Suprapubic skin (tissue), 4 donors: ENCODE results near the gene ZDHHC5. TPM values are rescaled to one million over a fixed set of nuclear protein-coding genes. Genes with fewer than 3 reads are reported as not detected.

Experiments
- DNase-seq, 2 donors: peaks; one replicate each; pipeline ENCODE4 v3.0.0-alpha.2; 2019; ENCODE audit warnings: low spot score in 2 of 2
- H3K27ac ChIP-seq: fragments of 200-600 bp; sonication (generic); one replicate; pipeline ENCODE4 v1.5.1; 2019
- H3K27me3 ChIP-seq: fragments of 200-600 bp; sonication (generic); one replicate; pipeline ENCODE4 v1.5.1; 2019
- H3K36me3 ChIP-seq: fragments of 200-600 bp; sonication (generic); one replicate; pipeline ENCODE4 v1.5.1; 2019
- H3K4me1 ChIP-seq: fragments of 200-600 bp; sonication (generic); one replicate; pipeline ENCODE4 v1.5.1; 2019
- H3K4me3 ChIP-seq: fragments of 200-600 bp; sonication (generic); one replicate; pipeline ENCODE4 v1.5.1; 2019; ENCODE audit warnings: mild to moderate bottlenecking
- H3K9me3 ChIP-seq: fragments of 200-600 bp; sonication (generic); one replicate; pipeline ENCODE4 v1.5.1; 2019
- CTCF ChIP-seq, 2 donors: fragments of 200-600 bp in 1 of 2; fragments of 450-650 bp in 1 of 2; sonication (generic) in 1 of 2; IDR thresholded peaks; one replicate each; pipeline ENCODE4 v1.5.1; 2016 to 2019; ENCODE audit warnings: antibody characterized with exemption in 2 of 2, mild to moderate bottlenecking in 1 of 2, moderate library complexity in 1 of 2
- EP300 ChIP-seq: sonication (generic); formaldehyde crosslinking; IDR thresholded peaks from one replicate; pipeline ENCODE4 v1.6.1; 2017; ENCODE audit warnings: antibody characterized with exemption
- POLR2A ChIP-seq, 2 donors: fragments of 450-650 bp; IDR thresholded peaks; one replicate each; pipeline ENCODE4 v1.6.1; 2017; ENCODE audit warnings: antibody characterized with exemption in 2 of 2, mild to moderate bottlenecking in 2 of 2, moderate library complexity in 2 of 2
- POLR2AphosphoS5 ChIP-seq, 3 donors: sonication (generic); formaldehyde crosslinking; IDR thresholded peaks; one replicate each; pipeline ENCODE4 v1.6.1; 2017; ENCODE audit warnings: antibody characterized with exemption in 3 of 3
- WGBS: methylation state at CpG from one replicate; pipeline ENCODE4 v1.1.5; 2018; 5-methylcytosine and 5-hydroxymethylcytosine counted together
- total RNA-seq, 4 donors: library from RNA; depleted of rRNA; stranded (reverse); fragments of >200 nt; gene quantifications; one replicate each; pipeline ENCODE4 v1.1.0, GENCODE V29; 2016

Gene ZDHHC5
- total RNA-seq, 4 donors from 2014 or later, result 61.7 to 93.9 (median 87.6) TPM

DNA sequence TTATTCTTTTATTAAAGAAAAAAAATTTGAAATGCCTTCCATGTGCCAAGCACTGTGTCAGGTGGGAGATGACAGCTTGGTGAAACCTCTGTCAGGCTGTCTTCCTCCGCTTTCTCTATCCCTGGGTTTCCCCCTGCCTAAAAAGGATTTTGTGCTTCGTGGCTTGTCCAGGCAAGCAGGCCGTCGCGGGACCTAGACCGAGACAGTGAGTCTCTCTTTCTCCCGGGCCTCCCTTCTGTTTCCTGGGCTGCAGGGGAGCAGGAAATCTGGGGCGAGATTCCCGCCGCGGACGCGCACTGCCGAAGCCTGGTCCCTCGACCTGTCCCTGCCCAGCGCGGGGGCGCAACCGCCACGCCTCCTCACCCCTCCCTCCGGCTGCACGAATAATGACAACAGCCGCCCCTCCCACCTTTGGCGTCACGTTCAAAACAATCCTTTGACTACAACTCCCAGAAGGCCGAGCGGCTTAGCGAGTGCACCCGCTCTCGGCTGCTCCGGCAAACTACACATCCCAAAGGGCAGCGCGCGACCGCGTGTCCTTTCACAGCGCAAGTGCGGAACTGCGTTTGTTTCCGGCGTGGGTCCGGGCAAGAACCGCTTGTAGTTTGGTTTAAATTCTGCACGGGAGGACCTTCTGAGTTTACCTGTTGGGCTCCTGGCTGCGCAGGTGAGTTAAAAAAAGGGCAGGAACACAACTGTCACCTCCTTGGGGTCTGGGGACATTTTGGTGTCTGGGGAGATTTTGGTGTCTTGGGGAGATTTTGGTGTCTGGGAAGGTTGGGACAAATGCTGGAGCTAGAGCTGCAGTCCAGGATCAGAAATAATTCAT is 10.5 kb upstream of the ZDHHC5 start, which contains the start of gene CLP1:
Gene CLP1 (plus strand): TSS at position 569 of the 829 bp plus-strand sequence. CDS start 1,715 bp downstream, outside the sequence.
- peaks cover 24% of the 10 kb centered on the region for H3K4me1 ChIP-seq
- H3K36me3 ChIP-seq, result peaks cover 32% of the 10 kb centered on the region
- peak; percentile 16 to 77 (median 39) for TF ChIP-seq POLR2AphosphoS5 (IDR thresholded peaks at IDR 0.05)
- no peak for TF ChIP-seq CTCF (IDR thresholded peaks at IDR 0.05)
- no peak for TF ChIP-seq EP300
- peak; percentile 47 to 77 for TF ChIP-seq POLR2A (IDR thresholded peaks at IDR 0.05)
- WGBS, result 0% methylated on average over 30 of the region's 45 CpGs
- no peaks in the 10 kb centered on the region for H3K9me3 ChIP-seq
- peak within 1 kb of the TSS; percentile 94 for H3K27ac ChIP-seq
- H3K27me3 ChIP-seq, result no peaks in the 10 kb centered on the region
- peak within 1 kb of the TSS; percentile 71 for H3K4me3 ChIP-seq
- DNase-seq, result peak; percentile 100

- peak overlapping the region; percentile 94 for H3K27ac ChIP-seq
- 0% methylated on average over 8 of the region's 8 CpGs for WGBS
- H3K4me1 ChIP-seq, result peaks cover 24% of the 10 kb centered on the region
- peak overlapping the region; percentile 71 for H3K4me3 ChIP-seq
- TF ChIP-seq POLR2A (IDR thresholded peaks at IDR 0.05), result no peak
- no peak for TF ChIP-seq CTCF (IDR thresholded peaks at IDR 0.05)
- peaks cover 34% of the 10 kb centered on the region for H3K36me3 ChIP-seq
- no peaks in the 10 kb centered on the region for H3K9me3 ChIP-seq
- DNase-seq, result no peak
- H3K27me3 ChIP-seq, result no peaks in the 10 kb centered on the region
Measured at GRCh38 chr11:57658023-57658361, 9.9 kb upstream of the ZDHHC5 start.

DNA sequence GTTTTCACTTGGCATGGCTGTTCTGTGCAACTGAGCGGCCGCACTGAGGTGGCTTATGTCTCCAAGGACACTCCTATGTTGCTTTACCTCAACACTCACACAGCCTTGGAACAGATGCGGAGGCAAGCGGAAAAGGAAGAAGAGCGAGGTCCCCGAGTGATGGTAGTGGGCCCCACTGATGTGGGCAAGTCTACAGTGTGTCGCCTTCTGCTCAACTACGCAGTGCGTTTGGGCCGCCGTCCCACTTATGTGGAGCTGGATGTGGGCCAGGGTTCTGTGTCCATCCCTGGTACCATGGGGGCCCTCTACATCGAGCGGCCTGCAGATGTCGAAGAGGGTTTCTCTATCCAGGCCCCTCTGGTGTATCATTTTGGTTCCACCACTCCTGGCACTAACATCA is 8.2 kb upstream of the ZDHHC5 start:
- H3K27me3 ChIP-seq, result no peaks in the 10 kb centered on the region
- H3K4me3 ChIP-seq, result no peak overlapping the region
- no peak for TF ChIP-seq POLR2A (IDR thresholded peaks at IDR 0.05)
- no peak for TF ChIP-seq POLR2AphosphoS5 (IDR thresholded peaks at IDR 0.05)
- TF ChIP-seq EP300, result no peak
- TF ChIP-seq CTCF (IDR thresholded peaks at IDR 0.05), result no peak
- DNase-seq, result no peak
- H3K9me3 ChIP-seq, result no peaks in the 10 kb centered on the region
- peaks cover 34% of the 10 kb centered on the region for H3K36me3 ChIP-seq
- 92% methylated on average over 14 of the region's 14 CpGs for WGBS
- H3K27ac ChIP-seq, result no peak overlapping the region
- H3K4me1 ChIP-seq, result peaks cover 24% of the 10 kb centered on the region

DNA sequence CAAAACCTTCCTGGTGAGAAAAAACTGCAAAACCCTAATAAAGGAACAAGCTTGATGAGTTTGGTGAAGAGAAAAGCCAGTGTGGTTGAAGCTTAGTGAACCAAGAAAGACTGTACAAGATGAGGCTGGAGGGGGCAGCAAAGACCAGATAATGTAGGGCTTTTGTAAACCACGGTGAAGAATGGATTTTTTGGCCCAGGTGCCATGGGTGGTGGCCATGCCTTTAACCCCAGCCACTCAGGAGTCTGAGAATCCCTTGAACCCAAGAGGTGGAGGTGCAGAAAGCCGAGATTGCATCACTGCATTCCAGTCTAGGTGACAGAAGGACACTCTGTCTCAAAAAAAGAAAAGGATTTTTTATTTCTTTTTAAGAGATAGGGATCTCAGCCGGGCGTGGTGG is 5.0 kb upstream of the ZDHHC5 start:
- 49% methylated on average over 4 of the region's 4 CpGs for WGBS
- TF ChIP-seq POLR2A (IDR thresholded peaks at IDR 0.05) (no peak), CTCF (IDR thresholded peaks at IDR 0.05) (no peak), EP300 (no peak), POLR2AphosphoS5 (IDR thresholded peaks at IDR 0.05) (no peak)
- H3K9me3 ChIP-seq, result no peaks in the 10 kb centered on the region
- peaks cover 23% of the 10 kb centered on the region for H3K4me1 ChIP-seq
- peaks cover 34% of the 10 kb centered on the region for H3K36me3 ChIP-seq
- DNase-seq, result no peak
- no peak overlapping the region for H3K4me3 ChIP-seq
- H3K27me3 ChIP-seq, result no peaks in the 10 kb centered on the region
- H3K27ac ChIP-seq, result no peak overlapping the region

DNA sequence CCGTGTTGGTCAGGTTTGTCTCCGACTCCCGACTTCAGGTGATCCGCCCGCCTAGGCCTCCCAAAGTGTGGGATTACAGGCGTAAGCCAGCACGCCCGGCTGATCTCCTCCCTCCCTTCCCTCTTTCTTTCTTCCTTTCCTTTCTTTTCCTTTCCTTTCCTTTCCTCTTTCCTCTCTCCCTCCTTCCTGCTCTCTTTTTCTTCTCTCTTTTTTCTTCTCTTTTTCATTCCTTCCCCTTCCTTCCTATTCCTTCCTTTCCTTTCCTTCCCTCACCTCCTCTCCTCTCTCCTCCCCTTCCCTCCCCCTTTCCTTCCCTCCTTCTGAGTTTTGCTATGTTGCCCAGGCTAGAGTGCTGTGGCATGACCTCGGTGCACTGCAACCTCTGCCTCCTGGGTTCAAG is 3.9 kb upstream of the ZDHHC5 start:
- 85% methylated on average over 9 of the region's 9 CpGs for WGBS
- Histone ChIP-seq H3K4me1 (peaks cover 16% of the 10 kb centered on the region), H3K27ac (no peak overlapping the region), H3K27me3 (no peaks in the 10 kb centered on the region), H3K36me3 (peaks cover 34% of the 10 kb centered on the region), H3K9me3 (no peaks in the 10 kb centered on the region), H3K4me3 (no peak overlapping the region)
- DNase-seq, result no peak
- TF ChIP-seq EP300 (no peak), POLR2AphosphoS5 (IDR thresholded peaks at IDR 0.05) (no peak)
